ENCODE measurements around the gene GATA5.
"Not testable (repeated sequence)": the region's sequence is repeated elsewhere in the genome, so short reads cannot be mapped to it uniquely, and the experiment has no call there.

The GATA5 gene

DNA sequence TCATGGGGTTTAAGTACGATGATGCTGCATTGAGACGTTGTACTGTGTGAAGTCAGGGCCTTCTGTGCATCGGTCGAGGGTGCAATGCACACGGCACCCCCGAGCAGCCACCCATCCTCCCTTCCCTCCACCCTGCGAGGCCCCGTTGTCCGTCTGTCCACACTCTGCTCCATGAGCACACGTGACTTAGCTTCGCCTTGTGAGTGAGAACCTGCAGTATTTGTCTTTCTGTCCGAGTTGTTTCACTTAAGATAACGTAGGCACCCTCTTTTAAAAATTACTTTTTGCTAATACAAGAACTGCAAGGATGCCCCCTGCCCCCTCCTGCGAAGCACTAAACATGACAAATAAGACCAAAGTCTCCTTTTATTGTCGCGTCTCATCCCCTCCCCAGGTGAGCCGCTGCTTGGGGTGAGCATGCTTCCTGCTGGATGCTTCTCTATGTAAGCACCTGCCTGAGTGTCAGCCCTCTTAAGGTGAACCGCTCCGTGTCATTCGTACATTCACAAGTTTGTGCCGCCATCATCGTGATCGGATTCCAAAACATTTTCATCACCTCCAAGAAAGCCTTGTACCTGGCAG, 44.8 kb downstream of the GATA5 start:
- Histone ChIP-seq H3K36me3 (ENCODE audit: insufficient read depth, low read length) (no peaks in the 10 kb centered on the region), H3K9me3 (ENCODE audit: low read length) (no peaks in the 10 kb centered on the region), H3K27me3 (ENCODE audit: control insufficient read depth in 1 of 2, insufficient read depth in 2 of 2, low read length in 2 of 2) (no peaks in the 10 kb centered on the region), H3K4me1 (ENCODE audit: insufficient read depth, low read length) (peaks cover 9% of the 10 kb centered on the region), H3K4me3 (ENCODE audit: low read depth in 1 of 2, low read length in 2 of 2) (no peak overlapping the region), H3K27ac (ENCODE audit: low read depth, low read length) (no peak overlapping the region), H3K9ac (ENCODE audit: low read length) (no peak overlapping the region)

DNA sequence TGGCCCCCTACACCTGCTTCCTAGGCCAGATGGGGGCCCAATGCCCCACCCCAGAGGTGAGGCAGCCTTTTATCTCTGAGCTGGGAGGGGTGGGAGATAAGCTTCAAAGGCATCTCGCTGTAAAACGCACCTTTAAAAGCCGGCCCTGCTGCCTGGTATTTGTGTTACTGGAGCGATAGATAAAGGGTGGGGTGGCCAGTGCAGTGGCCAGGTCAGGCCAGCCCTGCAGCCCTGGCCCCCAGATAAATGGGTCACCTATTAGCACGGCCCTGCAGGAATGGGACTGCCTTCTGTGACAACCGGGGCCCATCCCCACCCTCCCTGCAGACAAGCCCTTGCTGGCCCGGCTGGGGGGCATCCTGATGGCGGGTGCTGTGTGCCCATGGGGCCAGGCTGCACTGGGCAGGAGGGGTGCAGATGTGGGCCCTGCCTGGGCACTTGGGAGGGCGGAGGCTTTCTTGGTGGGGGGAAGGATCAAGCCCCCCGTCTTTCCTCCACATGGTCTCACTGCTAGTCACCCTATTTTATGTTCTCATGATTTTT, 45.4 kb downstream of the GATA5 start:
- Histone ChIP-seq H3K4me3 (ENCODE audit: low read depth in 1 of 2, low read length in 2 of 2) (no peak overlapping the region), H3K27ac (ENCODE audit: low read depth, low read length) (no peak overlapping the region), H3K36me3 (ENCODE audit: insufficient read depth, low read length) (no peaks in the 10 kb centered on the region), H3K9me3 (ENCODE audit: low read length) (no peaks in the 10 kb centered on the region), H3K27me3 (ENCODE audit: control insufficient read depth in 1 of 2, insufficient read depth in 2 of 2, low read length in 2 of 2) (no peaks in the 10 kb centered on the region), H3K4me1 (ENCODE audit: insufficient read depth, low read length) (peaks cover 9% of the 10 kb centered on the region), H3K9ac (ENCODE audit: low read length) (no peak overlapping the region)

DNA sequence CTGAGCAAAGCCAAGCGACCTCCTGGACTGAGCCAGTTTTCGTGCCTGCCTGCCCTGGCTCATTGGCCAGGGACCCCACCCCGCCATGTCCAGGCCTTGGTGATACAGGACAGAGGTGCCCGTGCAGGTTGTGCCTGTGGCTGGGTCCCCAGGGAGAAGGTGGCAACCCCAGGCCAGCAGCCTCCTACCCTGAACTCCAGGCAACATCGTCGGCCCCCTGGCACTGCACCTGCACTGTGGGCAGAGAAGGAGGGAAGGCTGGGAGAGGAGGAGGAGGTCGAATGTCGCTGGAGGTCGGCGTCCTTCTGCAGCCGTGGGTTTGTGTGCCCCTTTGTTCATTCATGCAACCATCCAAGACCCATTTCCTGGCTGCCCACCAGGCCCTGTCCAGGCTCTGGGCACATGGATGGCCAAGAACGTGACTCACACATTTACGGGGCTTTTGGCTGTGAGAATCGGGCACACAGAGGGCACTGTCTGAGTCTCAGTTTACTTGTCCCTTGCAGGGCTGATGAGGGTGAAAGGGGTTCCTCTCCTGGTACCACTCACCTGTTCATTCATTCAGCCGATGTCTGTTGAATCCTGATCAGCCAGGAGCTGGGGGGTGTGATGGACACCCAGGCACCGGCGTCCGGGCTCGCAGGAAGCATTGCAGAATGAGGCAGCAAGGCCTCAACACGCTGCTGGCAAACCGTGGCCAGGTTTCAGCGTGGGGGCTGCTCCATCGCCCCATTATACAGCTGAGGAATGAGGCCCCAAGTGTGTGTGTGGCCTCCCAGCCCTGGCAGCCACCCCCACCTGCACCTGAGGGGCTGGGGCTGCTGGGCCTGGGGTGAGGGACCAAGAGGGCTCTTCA, 46.1 kb downstream of the GATA5 start:
- H3K36me3 ChIP-seq (ENCODE audit: insufficient read depth, low read length), result no peaks in the 10 kb centered on the region
- H3K9me3 ChIP-seq (ENCODE audit: low read length), result no peaks in the 10 kb centered on the region
- no peak overlapping the region for H3K4me3 ChIP-seq (ENCODE audit: low read depth in 1 of 2, low read length in 2 of 2)
- peaks cover 0 to 3% of the 10 kb centered on the region in 2 donors for H3K27me3 ChIP-seq (ENCODE audit: control insufficient read depth in 1 of 2, insufficient read depth in 2 of 2, low read length in 2 of 2)
- H3K4me1 ChIP-seq (ENCODE audit: insufficient read depth, low read length), result peaks cover 9% of the 10 kb centered on the region
- H3K27ac ChIP-seq (ENCODE audit: low read depth, low read length), result no peak overlapping the region
- H3K9ac ChIP-seq (ENCODE audit: low read length), result no peak overlapping the region

DNA sequence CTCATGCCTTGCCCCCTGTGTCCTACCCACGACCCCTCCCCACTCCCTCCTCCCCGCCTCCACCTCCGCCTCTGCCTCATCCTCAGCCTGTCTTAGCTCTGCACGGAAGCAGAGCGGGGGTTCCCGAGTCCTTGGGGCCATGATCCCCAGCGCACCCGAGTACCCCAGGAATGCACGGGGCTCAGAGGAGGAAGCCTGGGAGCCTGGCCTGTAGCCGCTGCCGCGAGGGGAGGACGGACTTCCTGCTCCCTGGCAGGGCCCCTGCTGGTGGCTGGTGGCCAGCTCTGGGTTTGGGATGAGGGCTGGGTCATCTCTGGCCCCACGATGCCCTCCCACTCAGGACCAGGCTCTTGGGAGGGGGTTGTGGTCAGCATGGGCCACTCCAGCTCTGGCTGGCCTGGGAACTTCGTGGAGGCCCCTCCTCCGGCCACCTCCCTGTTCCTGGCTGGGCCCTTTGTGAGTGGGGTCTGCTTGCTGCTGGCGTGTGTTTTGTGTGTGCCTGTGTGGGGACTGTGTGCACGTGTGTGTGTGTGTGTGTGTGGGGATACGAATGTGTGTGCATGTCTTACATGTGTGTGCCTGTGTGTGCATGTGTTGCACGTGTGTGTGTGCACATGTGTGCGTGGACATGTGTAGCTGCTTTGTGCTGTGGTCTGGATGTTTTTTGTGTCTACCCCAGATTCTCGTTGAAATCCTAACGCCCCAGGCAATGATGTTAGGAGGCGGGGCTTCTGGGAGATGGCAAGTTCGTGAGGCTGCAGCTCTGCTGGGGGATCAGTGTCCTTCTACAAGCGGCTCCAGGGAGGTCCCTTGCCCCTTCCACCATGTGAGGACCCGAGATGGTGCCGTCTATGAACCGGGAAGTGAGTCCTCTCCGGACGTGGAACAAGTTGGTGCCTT, 47.1 kb downstream of the GATA5 start:
- no peak overlapping the region for H3K9ac ChIP-seq (ENCODE audit: low read length)
- no peak overlapping the region for H3K27ac ChIP-seq (ENCODE audit: low read depth, low read length)
- peaks cover 0 to 7% of the 10 kb centered on the region in 2 donors for H3K27me3 ChIP-seq (ENCODE audit: control insufficient read depth in 1 of 2, insufficient read depth in 2 of 2, low read length in 2 of 2)

DNA sequence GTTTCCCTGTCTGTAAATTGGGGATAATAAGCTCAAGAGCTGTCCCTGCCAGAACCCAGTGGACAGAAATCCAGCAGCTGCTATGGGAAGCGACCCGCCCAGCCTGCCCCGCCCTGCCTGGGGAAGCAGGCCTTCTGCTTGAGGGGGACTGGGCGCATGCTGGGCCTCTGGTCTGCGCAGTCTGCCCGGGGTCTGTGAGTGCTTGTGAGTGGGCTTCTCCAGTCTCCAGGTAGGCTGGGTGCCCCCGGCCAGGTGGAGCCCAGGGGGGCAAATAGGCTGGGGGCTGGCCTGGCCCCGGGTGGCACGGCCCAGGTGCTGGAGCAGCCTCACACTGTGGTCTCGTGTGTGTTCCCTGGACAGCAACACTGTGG, 47.8 kb downstream of the GATA5 start:
- H3K27me3 ChIP-seq (ENCODE audit: control insufficient read depth in 1 of 2, insufficient read depth in 2 of 2, low read length in 2 of 2), result peaks cover 0 to 14% of the 10 kb centered on the region in 2 donors
- H3K36me3 ChIP-seq (ENCODE audit: insufficient read depth, low read length), result no peaks in the 10 kb centered on the region
- H3K27ac ChIP-seq (ENCODE audit: low read depth, low read length), result no peak overlapping the region
- no peak overlapping the region for H3K9ac ChIP-seq (ENCODE audit: low read length)
- no peak overlapping the region for H3K4me3 ChIP-seq (ENCODE audit: low read depth in 1 of 2, low read length in 2 of 2)
- H3K9me3 ChIP-seq (ENCODE audit: low read length), result no peaks in the 10 kb centered on the region
- no peaks in the 10 kb centered on the region for H3K4me1 ChIP-seq (ENCODE audit: insufficient read depth, low read length)

More for the DNA sequence above, 47.1 kb downstream of the GATA5 start:
- H3K4me1 ChIP-seq (ENCODE audit: insufficient read depth, low read length), result peaks cover 1% of the 10 kb centered on the region
- H3K36me3 ChIP-seq (ENCODE audit: insufficient read depth, low read length), result no peaks in the 10 kb centered on the region
- no peaks in the 10 kb centered on the region for H3K9me3 ChIP-seq (ENCODE audit: low read length)
- no peak overlapping the region for H3K4me3 ChIP-seq (ENCODE audit: low read depth in 1 of 2, low read length in 2 of 2)

DNA sequence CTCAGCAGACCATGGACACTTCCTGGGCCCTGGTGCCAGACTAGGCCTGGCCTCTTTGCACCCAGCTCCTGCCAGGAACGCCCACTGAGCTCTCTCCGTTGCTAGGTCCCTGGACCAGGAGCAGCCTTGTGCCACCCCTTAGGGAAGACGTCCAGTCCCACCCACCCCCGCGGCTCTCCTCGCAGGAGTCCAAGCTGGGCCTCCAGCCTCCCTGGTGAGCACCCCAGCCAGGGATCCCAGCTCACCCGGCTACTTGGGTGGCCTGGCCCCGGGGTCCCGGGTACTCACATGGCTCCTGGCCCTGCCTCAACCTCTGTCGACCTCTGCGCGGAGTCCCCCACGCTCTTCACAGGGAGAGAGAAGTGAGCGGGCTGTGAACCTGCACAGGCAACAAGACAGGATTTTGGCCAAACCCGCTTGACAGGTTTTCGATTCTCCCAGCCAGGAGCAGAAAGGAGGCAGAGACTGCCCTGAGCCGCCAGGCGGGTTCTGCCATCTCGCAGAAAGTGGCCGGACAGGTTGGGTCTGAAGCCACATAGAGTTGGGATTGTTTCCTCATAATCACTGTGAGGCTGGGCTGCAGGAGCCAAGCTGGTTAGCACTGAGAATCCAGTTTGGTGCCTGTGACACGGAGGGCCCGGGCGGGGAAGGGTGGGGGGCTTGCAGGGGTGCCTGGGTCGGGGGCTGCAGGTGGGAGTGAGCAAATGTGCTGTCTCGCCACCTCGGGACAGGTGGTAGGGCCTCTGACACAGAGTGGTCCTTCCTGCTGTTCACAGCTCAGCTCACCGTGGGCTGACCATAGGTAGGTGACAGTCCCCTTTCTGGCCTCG, 48.4 kb downstream of the GATA5 start, which contains the start of gene RBBP8NL:
RBBP8NL (minus strand) TSS at position 368 of the 830 bp plus-strand sequence. CDS start 7,892 bp downstream, outside the sequence.
- Histone ChIP-seq H3K27ac (ENCODE audit: low read depth, low read length) (no peak within 1 kb of the TSS), H3K9me3 (ENCODE audit: low read length) (no peaks in the 10 kb centered on the region), H3K4me3 (ENCODE audit: low read depth in 1 of 2, low read length in 2 of 2) (no peak within 1 kb of the TSS), H3K36me3 (ENCODE audit: insufficient read depth, low read length) (no peaks in the 10 kb centered on the region), H3K9ac (ENCODE audit: low read length) (no peak within 1 kb of the TSS), H3K4me1 (ENCODE audit: insufficient read depth, low read length) (no peaks in the 10 kb centered on the region), H3K27me3 (ENCODE audit: control insufficient read depth in 1 of 2, insufficient read depth in 2 of 2, low read length in 2 of 2) (peaks cover 0 to 15% of the 10 kb centered on the region in 2 donors)

DNA sequence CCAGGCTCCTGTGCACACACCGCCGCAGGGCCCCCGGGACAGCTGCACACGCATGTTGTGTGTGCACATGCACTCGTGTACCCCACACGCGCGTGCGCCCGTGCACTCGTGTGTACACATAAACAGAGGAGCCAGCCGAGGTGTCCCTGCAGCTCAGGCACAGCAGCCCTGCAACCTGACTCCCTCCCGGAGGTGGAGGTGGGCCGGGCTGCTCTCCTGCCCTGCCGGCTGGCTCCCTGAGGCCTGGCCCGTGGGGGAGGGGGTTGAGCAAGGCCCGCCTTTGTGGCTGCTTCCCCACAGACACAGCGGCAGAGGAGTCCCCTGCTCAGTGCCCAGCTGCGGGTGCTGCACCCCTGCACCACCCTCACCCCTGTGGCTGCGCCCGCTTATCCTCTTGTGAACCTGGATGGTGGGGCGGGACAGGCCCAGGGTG, 49.1 kb downstream of the GATA5 start:
- Histone ChIP-seq H3K4me3 (ENCODE audit: low read depth in 1 of 2, low read length in 2 of 2) (no peak overlapping the region), H3K9me3 (ENCODE audit: low read length) (no peaks in the 10 kb centered on the region), H3K27ac (ENCODE audit: low read depth, low read length) (no peak overlapping the region), H3K9ac (ENCODE audit: low read length) (no peak overlapping the region), H3K27me3 (ENCODE audit: control insufficient read depth in 1 of 2, insufficient read depth in 2 of 2, low read length in 2 of 2) (peaks cover 0 to 15% of the 10 kb centered on the region in 2 donors), H3K4me1 (ENCODE audit: insufficient read depth, low read length) (no peaks in the 10 kb centered on the region), H3K36me3 (ENCODE audit: insufficient read depth, low read length) (no peaks in the 10 kb centered on the region)

DNA sequence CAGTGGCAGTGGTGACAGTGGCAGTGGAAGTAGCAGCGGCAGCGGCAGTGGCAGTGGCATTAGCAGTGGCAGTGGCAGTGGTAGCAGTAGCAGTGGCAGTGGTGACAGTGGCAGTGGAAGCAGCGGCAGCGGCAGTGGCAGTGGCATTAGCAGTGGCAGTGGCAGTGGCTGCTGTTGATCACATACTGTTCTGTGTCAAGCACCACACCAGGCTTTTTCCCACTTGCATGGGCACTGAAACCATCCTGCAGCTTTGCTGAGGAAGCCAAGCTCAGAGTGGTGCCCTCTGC, 49.8 kb downstream of the GATA5 start:
- peaks cover 0 to 15% of the 10 kb centered on the region in 2 donors for H3K27me3 ChIP-seq (ENCODE audit: control insufficient read depth in 1 of 2, insufficient read depth in 2 of 2, low read length in 2 of 2)
- H3K27ac ChIP-seq (ENCODE audit: low read depth, low read length); H3K9ac ChIP-seq (ENCODE audit: low read length); H3K4me3 ChIP-seq (ENCODE audit: low read depth in 1 of 2, low read length in 2 of 2); H3K4me1 ChIP-seq (ENCODE audit: insufficient read depth, low read length); H3K9me3 ChIP-seq (ENCODE audit: low read length); H3K36me3 ChIP-seq (ENCODE audit: insufficient read depth, low read length): not testable (repeated sequence)

DNA sequence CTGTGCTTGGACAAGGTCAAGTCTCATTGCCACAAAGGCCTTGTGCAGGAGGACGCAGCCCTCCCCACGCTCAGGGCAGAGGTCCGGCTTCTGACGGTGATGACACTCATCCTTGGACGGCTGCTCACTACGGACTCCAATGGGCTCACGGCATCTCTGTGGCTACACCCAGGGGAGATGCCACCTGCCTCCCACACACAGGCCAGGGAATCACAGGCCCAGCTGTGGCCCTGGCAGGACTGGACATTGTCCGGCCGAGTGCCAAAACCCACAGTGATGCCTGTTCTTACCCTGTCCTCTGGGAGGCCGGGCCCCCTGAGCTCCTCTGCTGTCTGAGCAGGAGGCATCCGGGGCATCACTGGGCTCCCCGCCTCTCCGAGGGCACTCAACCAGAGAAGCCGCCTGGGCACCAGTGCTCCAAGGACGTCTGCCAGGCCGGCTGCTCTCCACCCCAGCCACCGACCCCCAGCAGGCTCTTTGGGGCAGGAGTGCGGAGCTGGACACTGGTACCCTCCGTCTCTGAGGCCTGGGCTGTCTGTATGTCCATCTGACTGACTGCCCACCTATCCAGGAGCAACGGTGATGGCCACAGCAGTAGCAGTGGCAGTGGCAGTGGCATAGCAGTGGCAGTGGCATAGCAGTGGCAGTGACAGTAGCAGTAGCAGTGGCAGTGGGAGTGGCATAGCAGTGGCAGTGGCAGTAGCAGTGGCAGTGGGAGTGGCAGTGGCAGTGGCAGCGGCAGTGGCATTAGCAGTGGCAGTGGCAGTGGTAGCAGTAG, 50.3 kb downstream of the GATA5 start:
- peaks cover 0 to 15% of the 10 kb centered on the region in 2 donors for H3K27me3 ChIP-seq (ENCODE audit: control insufficient read depth in 1 of 2, insufficient read depth in 2 of 2, low read length in 2 of 2)

More for the DNA sequence above, 50.3 kb downstream of the GATA5 start:
- Histone ChIP-seq H3K9ac (ENCODE audit: low read length) (no peak overlapping the region), H3K4me1 (ENCODE audit: insufficient read depth, low read length) (no peaks in the 10 kb centered on the region), H3K9me3 (ENCODE audit: low read length) (no peaks in the 10 kb centered on the region), H3K27ac (ENCODE audit: low read depth, low read length) (no peak overlapping the region), H3K36me3 (ENCODE audit: insufficient read depth, low read length) (no peaks in the 10 kb centered on the region), H3K4me3 (ENCODE audit: low read depth in 1 of 2, low read length in 2 of 2) (no peak overlapping the region)
